GM12878 (cell line): ENCODE data around the gene TBCD. TPM values are rescaled to one million over a fixed set of nuclear protein-coding genes. Genes with fewer than 3 reads are reported as not detected.

Source experiments
- ATAC-seq: fragments of 200-7000 bp; cut with Tn5 transposase; 3 replicates; pipeline ENCODE4 v1.9.1; 2020; ENCODE audit warnings: mild to moderate bottlenecking, moderate library complexity
- BruUV-seq: library from RNA; stranded (reverse); fragments of 400-500 nt; replicated peaks from 2 replicates; lab custom pipeline; 2021; lab: Mats Ljungman, UMichigan
- CTCF ChIA-PET: fragments of 300-600 bp; sonication (Branson Sonifier 250); formaldehyde crosslinking; extraction: SDS; loops from one replicate; lab custom pipeline; 2021; ENCODE audit warnings: inconsistent platforms; lab: Yijun Ruan, JAX
- POLR2A ChIA-PET: fragments of 350-600 bp; formaldehyde crosslinking; extraction: SDS; loops from one replicate; lab custom pipeline; 2021; ENCODE audit warnings: inconsistent platforms; lab: Charles Lee
- RAD21 ChIA-PET: fragments of 300-600 bp; sonication (Branson Sonifier 250); formaldehyde crosslinking; loops from one replicate; lab custom pipeline; 2023; ENCODE audit warnings: antibody characterized with exemption; ENCODE audit not compliant: unreplicated experiment; lab: Charles Lee
- SMC1A ChIA-PET: fragments of 300-600 bp; sonication (Branson Sonifier 250); formaldehyde crosslinking; loops from one replicate; lab custom pipeline; 2023; ENCODE audit not compliant: unreplicated experiment, uncharacterized antibody; lab: Charles Lee
- DNase-seq: peaks from one replicate; pipeline ENCODE4 v3.0.0-alpha.2; 2011; ENCODE audit warnings: low read depth, low spot score
- FAIRE-seq: peaks from 3 replicates; lab custom pipeline; 2011; peaks lifted over from hg19 to GRCh38; lab: Jason Lieb, UNC
- H2AFZ ChIP-seq: 2 replicates; pipeline ENCODE4 v1.6.0; 2011; ENCODE audit warnings: low read depth, low read length, control low read depth; ENCODE audit not compliant: control insufficient read depth
- H3K27ac ChIP-seq: 2 replicates; pipeline ENCODE4 v1.5.1; 2011; ENCODE audit warnings: control low read depth; ENCODE audit not compliant: control insufficient read depth, insufficient read depth
- H3K27me3 ChIP-seq, 2 experiments: replicated peaks in 1 of 2; 2 replicates each; pipeline versions ENCODE4 v1.6.0 to v1.6.1; 2011; ENCODE audit warnings: low read length in 1 of 2; ENCODE audit not compliant: control insufficient read depth in 2 of 2, insufficient read depth in 2 of 2
- H3K36me3 ChIP-seq, 2 experiments: 2 replicates each; pipeline ENCODE4 v1.5.1; 2011; ENCODE audit warnings: low read length in 1 of 2; ENCODE audit not compliant: control insufficient read depth in 2 of 2, insufficient read depth in 2 of 2
- H3K4me1 ChIP-seq: 2 replicates; pipeline ENCODE4 v1.6.1; 2011; ENCODE audit warnings: mild to moderate bottlenecking, low read length, moderate library complexity, mixed read lengths; ENCODE audit not compliant: control insufficient read depth, insufficient read depth
- H3K4me2 ChIP-seq: 2 replicates; pipeline ENCODE4 v1.6.0; 2011; ENCODE audit warnings: control low read depth; ENCODE audit not compliant: control insufficient read depth, insufficient read depth
- H3K4me3 ChIP-seq: fragments of 200-600 bp; sonication (generic); 2 replicates; pipeline ENCODE4 v1.5.1; 2016
- H3K79me2 ChIP-seq: 2 replicates; pipeline ENCODE4 v1.6.0; 2011; ENCODE audit warnings: low read length; ENCODE audit not compliant: control insufficient read depth, insufficient read depth
- H3K9ac ChIP-seq: 2 replicates; pipeline ENCODE4 v1.8.0; 2011; ENCODE audit warnings: low read length, control low read depth, mixed read lengths; ENCODE audit not compliant: control insufficient read depth, insufficient read depth
- H3K9me3 ChIP-seq: replicated peaks from 3 replicates; pipeline ENCODE4 v1.5.1; 2011; ENCODE audit warnings: mild to moderate bottlenecking, low read length; ENCODE audit not compliant: control insufficient read depth, insufficient read depth
- H4K20me1 ChIP-seq: 2 replicates; pipeline ENCODE4 v1.6.0; 2011; ENCODE audit not compliant: control insufficient read depth, insufficient read depth
- HDGF ChIP-seq: fragments of 450-650 bp; IDR thresholded peaks from 2 replicates; pipeline ENCODE4 v1.6.1; 2016; ENCODE audit warnings: antibody characterized with exemption
- IKZF2 ChIP-seq, 2 experiments: fragments of 450-650 bp; IDR thresholded peaks; 2 replicates each; pipeline ENCODE4 v1.6.1; 2017; ENCODE audit warnings: mild to moderate bottlenecking in 2 of 2, moderate library complexity in 2 of 2
- MAX ChIP-seq: IDR thresholded peaks from 2 replicates; pipeline ENCODE4 v1.6.1; 2012; ENCODE audit warnings: low read depth, low read length, improper control_type of control experiment
- NR2C1 ChIP-seq: fragments of 450-650 bp; IDR thresholded peaks from 2 replicates; pipeline ENCODE4 v1.6.1; 2017; ENCODE audit warnings: antibody characterized with exemption, mild to moderate bottlenecking, moderate library complexity
- NRF1 ChIP-seq: conservative IDR thresholded peaks from 2 replicates; pipeline ENCODE4 v1.6.1; 2011; ENCODE audit warnings: mild to moderate bottlenecking, low read depth, low read length, improper control_type of control experiment
- POLR2AphosphoS2 ChIP-seq: IDR thresholded peaks from 2 replicates; pipeline ENCODE4 v1.6.1; 2011; ENCODE audit warnings: low read depth, mild to moderate bottlenecking, low read length, improper control_type of control experiment, moderate library complexity
- PRDM15 ChIP-seq: fragments of 450-650 bp; formaldehyde crosslinking; IDR thresholded peaks from 2 replicates; pipeline ENCODE4 v1.4.0; 2020; ENCODE audit warnings: mild to moderate bottlenecking, moderate library complexity
- SP1 ChIP-seq: IDR thresholded peaks from one replicate; pipeline ENCODE4 v1.6.1; 2011; ENCODE audit warnings: low read depth, low read length
- SPI1 ChIP-seq: IDR thresholded peaks from 2 replicates; pipeline ENCODE4 v1.6.1; 2011; ENCODE audit warnings: low read depth, mild to moderate bottlenecking, low read length, moderate library complexity, borderline replicate concordance; ENCODE audit not compliant: insufficient read depth
- TCF12 ChIP-seq: IDR thresholded peaks from 2 replicates; pipeline ENCODE4 v1.6.1; 2011; ENCODE audit warnings: low read depth, mild to moderate bottlenecking, low read length
- USF2 ChIP-seq: IDR thresholded peaks from 2 replicates; pipeline ENCODE4 v1.6.1; 2011; ENCODE audit warnings: low read depth, low read length, improper control_type of control experiment, borderline replicate concordance
- WGBS: methylation state at CpG from one replicate; pipeline ENCODE4 v1.1.6; 2016; ENCODE audit warnings: low lambda C conversion rate; ENCODE audit not compliant: insufficient replicate concordance, insufficient coverage; ENCODE audit errors: missing lambda C conversion rate; 5-methylcytosine and 5-hydroxymethylcytosine counted together
- in situ Hi-C: fragments of 300-500 bp; cut with MboI; formaldehyde crosslinking; loops from 9 replicates; pipeline ENCODE4 v1.14.3; 2018; ENCODE audit warnings: mixed read lengths
- intact Hi-C: fragments of 100-400 bp; cut with micrococcal nuclease; formaldehyde crosslinking; loops from one replicate; pipeline ENCODE4 v1.14.2; 2022; ENCODE audit not compliant: unreplicated experiment
- polyA plus RNA-seq, 11 experiments: library from polyadenylated mRNA; depleted of rRNA in 4 of 11; unstranded in 6 of 11; stranded (reverse) in 5 of 11; fragments of >200 nt; fragmentation: Nextera tagmentation in 4 of 11; fragmentation: Illumina TruSeq in 1 of 11; extraction: Ambion mirVana in 4 of 11; extraction: Trizol in 1 of 11; gene quantifications; 1 replicate in 1 of 11; 2 replicates in 10 of 11; pipeline versions ENCODE4 v1.2.1 to v1.2.3, GENCODE V29; 2011 to 2016; ENCODE audit warnings: inconsistent platforms in 2 of 11, missing spikeins in 2 of 11, low read depth in 1 of 11
- total RNA-seq, 4 experiments: library from RNA; depleted of rRNA in 3 of 4; stranded (reverse); fragments of >200 nt in 3 of 4; fragmentation: Illumina TruSeq in 1 of 4; extraction: Trizol in 1 of 4; gene quantifications; 2 replicates each; pipeline versions ENCODE4 v1.2.1 to v1.2.3, GENCODE V29; 2013 to 2021

Gene TBCD
- total and polyA plus RNA-seq, 10 of the 15 experiments (the other 5 are each of a cell fraction or from before 2014, with no cell fraction given), result 10.3 to 114 (median 52.4) TPM

- no peak for TF ChIP-seq PRDM15 (CRISPR knock-in tag)
- TF ChIP-seq NR2C1, result no peak
- TF ChIP-seq, all 136 proteins: peak for 0
These were observed 222.5 kb downstream of the TBCD start (continued) for GRCh38 chr17:82974136-82974952.

GRCh38 chr17:82976982-82977488 lies 225.2 kb downstream of the TBCD start:
- intact Hi-C loops, result no loop called here
- no peak for TF ChIP-seq SP1
- no peak for TF ChIP-seq TCF12
- TF ChIP-seq USF2, result no peak
- TF ChIP-seq IKZF2 (IDR thresholded peaks at IDR 0.05), result no peak
- no peak for TF ChIP-seq MAX
- TF ChIP-seq SPI1, result no peak
- no peak for TF ChIP-seq HDGF
- TF ChIP-seq POLR2AphosphoS2, result no peak
- TF ChIP-seq NRF1, result no peak
- TF ChIP-seq PRDM15 (CRISPR knock-in tag), result no peak

More at GRCh38 chr17:82976982-82977488, 225.2 kb downstream of the TBCD start:
- H3K4me1 ChIP-seq, result peaks cover 18% of the 10 kb centered on the region
- in situ Hi-C loops, result no loop called here
- no peak overlapping the region for H3K4me2 ChIP-seq
- H4K20me1 ChIP-seq, result no peaks in the 10 kb centered on the region
- ChIA-PET CTCF (no interaction called here), RAD21 (no interaction called here), SMC1A (no interaction called here), POLR2A (no interaction called here)
- no peak overlapping the region for H3K27ac ChIP-seq
- no peaks in the 10 kb centered on the region for H3K79me2 ChIP-seq
- no peaks in the 10 kb centered on the region for H3K36me3 ChIP-seq
- no peak for DNase-seq
- WGBS, result 94% methylated on average over 29 of the region's 29 CpGs
- no peak overlapping the region for H3K4me3 ChIP-seq
- no peaks in the 10 kb centered on the region for H3K9me3 ChIP-seq
- no peaks in the 10 kb centered on the region for H3K27me3 ChIP-seq
- H2AFZ ChIP-seq, result no peak overlapping the region
- no peak overlapping the region for H3K9ac ChIP-seq
- no TSS peak for BruUV-seq
- ATAC-seq, result no peak
- no peak for FAIRE-seq
